Mesangial cell (primary cell): ENCODE measurements around the gene ETDA. TPM values are rescaled to one million over a fixed set of nuclear protein-coding genes. Genes with fewer than 3 reads are reported as not detected.

Experiments used
- total RNA-seq: library from RNA; depleted of rRNA; stranded (reverse); fragments of >200 nt; gene quantifications from 2 replicates; pipeline ENCODE4 v1.2.3, GENCODE V29; 2015

Gene ETDA
- total RNA-seq, result not detected in 2 replicates

DNA sequence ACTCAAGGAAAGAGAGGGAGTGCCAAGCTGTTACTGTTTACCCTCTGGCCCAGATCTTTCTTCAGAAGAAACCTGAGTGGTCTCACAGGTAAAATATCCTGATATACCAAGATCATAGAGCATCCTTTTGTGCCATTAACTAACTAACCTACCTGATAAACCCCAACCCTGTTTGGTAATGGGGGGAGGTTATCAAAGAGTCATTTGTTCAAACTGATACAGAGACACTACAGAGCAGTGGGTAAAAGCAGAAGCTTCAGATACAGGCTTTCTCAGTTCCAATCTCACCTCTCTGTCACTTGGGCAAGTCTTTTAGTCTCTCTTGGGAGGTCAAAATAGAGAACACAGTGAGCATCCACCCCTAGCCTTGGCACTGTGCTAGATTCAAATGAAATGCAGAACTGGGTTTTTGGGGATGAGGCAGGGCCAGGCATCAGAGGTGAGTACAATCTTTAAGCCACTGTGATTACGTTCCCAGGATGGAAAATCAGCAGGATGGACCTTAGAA is at the start of gene ETDA:
Gene ETDA (plus strand): TSS at position 51 of the 508 bp plus-strand sequence. CDS start 1,216 bp downstream, outside the sequence.

Other genes starting within 250 kb of the ETDA start
- 18.8 and 19.6 TPM in 2 replicates for gene RTL8B, start 229.5 kb upstream of the ETDA start, total RNA-seq
- 140 and 167 TPM in 2 replicates for gene RTL8C, start 219.7 kb upstream of the ETDA start, total RNA-seq
- gene RTL8A, start 199.9 kb upstream of the ETDA start, total RNA-seq, result 31.3 and 37.8 TPM in 2 replicates
- gene SMIM10L2B, start 153.3 kb upstream of the ETDA start, total RNA-seq, result 1.8 and 3.4 TPM in 2 replicates
- not detected in 2 replicates for gene ETDB, start 131.5 kb upstream of the ETDA start, total RNA-seq
- gene CT55, start 80.7 kb upstream of the ETDA start, total RNA-seq, result not detected in 2 replicates
- not detected in 2 replicates for gene ETDC, start 57.4 kb downstream of the ETDA start, total RNA-seq
- gene ZNF75D, start 92.0 kb downstream of the ETDA start, total RNA-seq, result 2.1 and 3.2 TPM in 2 replicates
- 2.0 and 3.4 TPM in 2 replicates for gene ZNF449, start 92.7 kb downstream of the ETDA start, total RNA-seq
- gene SMIM10L2A, start 169.9 kb downstream of the ETDA start, total RNA-seq, result 0.16 and 2.3 TPM in 2 replicates